ENCODE results near the gene SLC16A7. TPM values are rescaled to one million over a fixed set of nuclear protein-coding genes. Genes with fewer than 3 reads are reported as not detected.

SLC16A7 gene
- polyA plus RNA-seq, 1 of the 3 experiments (the other 2 are of a cell fraction): not detected

- no peak overlapping the region for H3K4me2 ChIP-seq
- no peak for TF ChIP-seq RFX5 (IDR thresholded peaks at IDR 0.05; ENCODE audit: low read length)
- TF ChIP-seq POLR2AphosphoS5 (IDR thresholded peaks at IDR 0.05; ENCODE audit: low read depth, low read length): no peak
- no peak for TF ChIP-seq JUND (IDR thresholded peaks at IDR 0.05)
- no peak for TF ChIP-seq EZH2phosphoT487 (IDR thresholded peaks at IDR 0.05; ENCODE audit: borderline replicate concordance, low read depth)
- no peak for TF ChIP-seq CHD2 (IDR thresholded peaks at IDR 0.05; ENCODE audit: low read length, partially characterized antibody)
- TF ChIP-seq EP300 (IDR thresholded peaks at IDR 0.05; ENCODE audit: borderline replicate concordance in 1 of 2, low read depth in 1 of 2, low read length in 1 of 2): no peak
- TF ChIP-seq USF2 (IDR thresholded peaks at IDR 0.05; ENCODE audit: borderline replicate concordance, low read depth, low read length): no peak
- TF ChIP-seq RAD21 (IDR thresholded peaks at IDR 0.05; ENCODE audit: low read length): no peak
- no peak for TF ChIP-seq SMC3 (IDR thresholded peaks at IDR 0.05; ENCODE audit: low read depth, low read length)
- no peak for TF ChIP-seq NRF1 (IDR thresholded peaks at IDR 0.05; ENCODE audit: low read depth, low read length)
- no peak for TF ChIP-seq SIN3A (IDR thresholded peaks at IDR 0.05; ENCODE audit: borderline replicate concordance, low read depth, low read length)
- TF ChIP-seq GATA2 (CRISPR knock-in tag; IDR thresholded peaks at IDR 0.05): no peak
- TF ChIP-seq, protein P1, sequence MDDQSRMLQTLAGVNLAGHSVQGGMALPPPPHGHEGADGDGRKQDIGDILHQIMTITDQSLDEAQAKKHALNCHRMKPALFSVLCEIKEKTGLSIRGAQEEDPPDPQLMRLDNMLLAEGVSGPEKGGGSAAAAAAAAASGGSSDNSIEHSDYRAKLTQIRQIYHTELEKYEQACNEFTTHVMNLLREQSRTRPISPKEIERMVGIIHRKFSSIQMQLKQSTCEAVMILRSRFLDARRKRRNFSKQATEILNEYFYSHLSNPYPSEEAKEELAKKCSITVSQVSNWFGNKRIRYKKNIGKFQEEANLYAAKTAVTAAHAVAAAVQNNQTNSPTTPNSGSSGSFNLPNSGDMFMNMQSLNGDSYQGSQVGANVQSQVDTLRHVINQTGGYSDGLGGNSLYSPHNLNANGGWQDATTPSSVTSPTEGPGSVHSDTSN (IDR thresholded peaks at IDR 0.05): no peak
- TF ChIP-seq, protein P2, sequence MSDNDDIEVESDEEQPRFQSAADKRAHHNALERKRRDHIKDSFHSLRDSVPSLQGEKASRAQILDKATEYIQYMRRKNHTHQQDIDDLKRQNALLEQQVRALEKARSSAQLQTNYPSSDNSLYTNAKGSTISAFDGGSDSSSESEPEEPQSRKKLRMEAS (IDR thresholded peaks at IDR 0.05; ENCODE audit: low read depth): no peak
- no peak for TF ChIP-seq NFIC (IDR thresholded peaks at IDR 0.05; ENCODE audit: borderline replicate concordance)
- TF ChIP-seq, protein P3, sequence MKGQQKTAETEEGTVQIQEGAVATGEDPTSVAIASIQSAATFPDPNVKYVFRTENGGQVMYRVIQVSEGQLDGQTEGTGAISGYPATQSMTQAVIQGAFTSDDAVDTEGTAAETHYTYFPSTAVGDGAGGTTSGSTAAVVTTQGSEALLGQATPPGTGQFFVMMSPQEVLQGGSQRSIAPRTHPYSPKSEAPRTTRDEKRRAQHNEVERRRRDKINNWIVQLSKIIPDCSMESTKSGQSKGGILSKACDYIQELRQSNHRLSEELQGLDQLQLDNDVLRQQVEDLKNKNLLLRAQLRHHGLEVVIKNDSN (IDR thresholded peaks at IDR 0.05; ENCODE audit: borderline replicate concordance, low read depth): no peak
- TF ChIP-seq, protein P4, sequence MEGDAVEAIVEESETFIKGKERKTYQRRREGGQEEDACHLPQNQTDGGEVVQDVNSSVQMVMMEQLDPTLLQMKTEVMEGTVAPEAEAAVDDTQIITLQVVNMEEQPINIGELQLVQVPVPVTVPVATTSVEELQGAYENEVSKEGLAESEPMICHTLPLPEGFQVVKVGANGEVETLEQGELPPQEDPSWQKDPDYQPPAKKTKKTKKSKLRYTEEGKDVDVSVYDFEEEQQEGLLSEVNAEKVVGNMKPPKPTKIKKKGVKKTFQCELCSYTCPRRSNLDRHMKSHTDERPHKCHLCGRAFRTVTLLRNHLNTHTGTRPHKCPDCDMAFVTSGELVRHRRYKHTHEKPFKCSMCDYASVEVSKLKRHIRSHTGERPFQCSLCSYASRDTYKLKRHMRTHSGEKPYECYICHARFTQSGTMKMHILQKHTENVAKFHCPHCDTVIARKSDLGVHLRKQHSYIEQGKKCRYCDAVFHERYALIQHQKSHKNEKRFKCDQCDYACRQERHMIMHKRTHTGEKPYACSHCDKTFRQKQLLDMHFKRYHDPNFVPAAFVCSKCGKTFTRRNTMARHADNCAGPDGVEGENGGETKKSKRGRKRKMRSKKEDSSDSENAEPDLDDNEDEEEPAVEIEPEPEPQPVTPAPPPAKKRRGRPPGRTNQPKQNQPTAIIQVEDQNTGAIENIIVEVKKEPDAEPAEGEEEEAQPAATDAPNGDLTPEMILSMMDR (IDR thresholded peaks at IDR 0.05): no peak
- H3K27me3 ChIP-seq (ENCODE audit: insufficient read depth): no peaks in the 10 kb centered on the region
- H3F3A ChIP-seq (replicated peaks; ENCODE audit: insufficient read depth): no peaks in the 10 kb centered on the region
- POLR2A ChIA-PET: no interaction called here
- no peak overlapping the region for H2AFZ ChIP-seq (ENCODE audit: low read depth)
- H3K9me2 ChIP-seq: no peaks in the 10 kb centered on the region
- no peaks in the 10 kb centered on the region for H3K79me2 ChIP-seq (ENCODE audit: insufficient read depth)
- WGBS (ENCODE audit: low lambda C conversion rate): 0% methylated on average over 1 of the region's 1 CpG
- H3K36me3 ChIP-seq (replicated peaks in 1 of 2; ENCODE audit: control insufficient read depth in 1 of 2, insufficient read depth in 2 of 2, low read length in 1 of 2): no peaks in the 10 kb centered on the region
- DNase-seq: no peak
- no peak overlapping the region for H3K4me3 ChIP-seq (ENCODE audit: low read depth in 2 of 2, low read length in 1 of 2)
- no peak overlapping the region for H3K9ac ChIP-seq
- CTCF ChIA-PET: interaction anchor here (1.0 kb wide), 1 partner anchor 13 kb away, joined by 3 read pairs; no protein-coding TSS in a partner anchor
- no peaks in the 10 kb centered on the region for H4K20me1 ChIP-seq (ENCODE audit: insufficient read depth)
- H3K9me3 ChIP-seq: no peaks in the 10 kb centered on the region
- no peaks in the 10 kb centered on the region for H3K4me1 ChIP-seq (ENCODE audit: control insufficient read depth in 1 of 2, insufficient read depth in 2 of 2, low read depth in 1 of 2, low read length in 1 of 2)
- no peak overlapping the region for H3K27ac ChIP-seq (ENCODE audit: low read depth in 2 of 2, low read length in 1 of 2)
These were observed 49.4 kb downstream of the SLC16A7 start for GRCh38 chr12:59645242-59645641.

All from SK-N-SH (cell line).